KOPT-K1 (cell line): ENCODE measurements around the gene P2RX1.
"Not testable (repeated sequence)": the region's sequence is repeated elsewhere in the genome, so short reads cannot be mapped to it uniquely, and the experiment has no call there.

Experiments used
- H3K27ac ChIP-seq: fragments of 200-600 bp; sonication (generic); 2 replicates; pipeline ENCODE4 v1.5.1; 2016; ENCODE audit warnings: antibody characterized with exemption, mild to moderate bottlenecking, low read depth, low read length; ENCODE audit not compliant: poor library complexity, severe bottlenecking
- H3K36me3 ChIP-seq: fragments of 200-600 bp; sonication (generic); 2 replicates; pipeline ENCODE4 v1.5.1; 2017; ENCODE audit warnings: antibody characterized with exemption, mild to moderate bottlenecking, low read length, moderate library complexity; ENCODE audit not compliant: insufficient read depth
- H3K9me3 ChIP-seq: fragments of 200-600 bp; sonication (generic); 2 replicates; pipeline ENCODE4 v1.5.1; 2017; ENCODE audit warnings: antibody characterized with exemption, low read length, mild to moderate bottlenecking; ENCODE audit not compliant: insufficient read depth, poor library complexity, severe bottlenecking

The P2RX1 gene

DNA sequence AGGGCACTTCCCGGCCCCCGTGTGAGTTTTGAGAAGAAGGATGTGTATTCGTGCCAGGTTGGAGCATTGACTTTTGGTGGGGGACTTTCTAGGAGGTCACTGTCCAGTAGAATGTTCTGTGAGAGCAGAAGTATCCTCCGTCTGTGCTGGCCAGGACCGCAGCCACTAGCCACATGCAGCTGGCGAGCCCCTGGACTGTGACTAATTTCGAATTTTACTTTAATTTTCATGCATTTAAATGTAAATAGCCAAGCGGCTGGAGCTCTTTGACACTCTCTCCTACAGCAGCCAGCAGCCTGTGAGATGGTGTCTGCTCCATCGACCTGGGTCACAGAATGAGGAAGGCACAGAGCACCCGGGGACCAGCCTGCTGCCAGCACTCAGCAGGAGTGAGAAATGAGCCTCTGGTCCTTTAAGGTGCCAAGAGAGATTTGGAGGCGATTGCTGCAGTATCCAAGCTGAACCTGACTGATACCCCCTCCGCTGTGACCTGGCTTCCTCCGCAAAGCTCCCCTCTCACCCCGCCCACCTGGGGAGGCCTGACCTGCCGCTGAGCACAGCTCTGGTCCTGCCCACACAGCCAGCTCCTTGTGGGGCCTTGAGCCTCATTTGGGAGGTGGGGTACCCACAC is 40.2 kb upstream of the P2RX1 start:
- peaks cover 90% of the 10 kb centered on the region for H3K36me3 ChIP-seq
- no peaks in the 10 kb centered on the region for H3K9me3 ChIP-seq
- H3K27ac ChIP-seq: no peak overlapping the region

DNA sequence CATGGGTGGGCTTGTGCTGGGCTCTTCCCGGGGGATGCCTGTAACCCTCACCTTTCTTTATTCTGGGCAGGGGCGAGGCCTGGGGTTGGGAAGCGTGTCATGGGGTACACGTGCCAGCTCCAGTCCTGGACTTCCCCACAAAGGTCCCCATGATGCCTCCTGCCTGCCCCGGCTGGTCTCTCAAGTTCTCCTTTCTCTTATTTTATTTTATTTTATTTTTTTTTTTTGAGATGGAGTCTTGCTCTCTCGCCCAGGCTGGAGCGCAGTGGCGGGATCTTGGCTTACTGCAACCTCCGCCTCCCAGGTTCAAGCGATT is 39.4 kb upstream of the P2RX1 start:
- Histone ChIP-seq H3K9me3 (no peaks in the 10 kb centered on the region), H3K36me3 (peaks cover 92% of the 10 kb centered on the region), H3K27ac (no peak overlapping the region)

DNA sequence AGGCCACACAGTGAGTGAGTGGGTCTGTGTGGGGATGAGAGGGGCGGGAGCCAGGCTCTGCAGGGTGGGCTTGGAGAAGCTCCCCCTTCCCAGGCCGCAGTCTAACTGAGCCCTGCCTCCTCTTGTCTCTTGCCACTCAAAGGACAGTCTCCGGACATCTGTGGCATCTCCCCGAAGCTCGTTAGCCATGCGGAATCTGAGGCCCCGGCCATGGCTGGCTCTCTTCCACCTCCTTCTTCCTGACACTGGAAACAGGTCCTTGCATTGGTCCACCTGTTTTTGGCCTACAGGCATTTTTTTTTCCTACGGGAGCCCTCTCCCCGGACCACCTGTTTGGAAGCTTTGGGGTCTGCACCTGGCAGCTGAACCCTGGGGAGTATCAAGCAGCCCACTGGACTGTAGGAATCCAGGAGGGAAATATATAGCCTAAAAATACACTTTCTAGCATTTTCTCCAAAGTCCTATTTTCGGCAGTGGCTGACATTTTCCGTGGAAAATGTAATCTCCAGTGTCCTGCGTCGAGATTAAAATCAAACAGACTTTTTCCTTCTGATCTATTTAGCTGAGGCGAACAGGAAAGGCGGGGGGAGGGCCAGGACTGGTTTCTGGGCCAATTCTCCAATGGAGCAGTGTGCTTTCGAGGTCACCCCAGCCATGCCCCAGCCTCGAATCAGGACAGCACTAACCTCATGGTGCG is 38.9 kb upstream of the P2RX1 start:
- H3K27ac ChIP-seq: no peak overlapping the region
- peaks cover 92% of the 10 kb centered on the region for H3K36me3 ChIP-seq
- no peaks in the 10 kb centered on the region for H3K9me3 ChIP-seq

DNA sequence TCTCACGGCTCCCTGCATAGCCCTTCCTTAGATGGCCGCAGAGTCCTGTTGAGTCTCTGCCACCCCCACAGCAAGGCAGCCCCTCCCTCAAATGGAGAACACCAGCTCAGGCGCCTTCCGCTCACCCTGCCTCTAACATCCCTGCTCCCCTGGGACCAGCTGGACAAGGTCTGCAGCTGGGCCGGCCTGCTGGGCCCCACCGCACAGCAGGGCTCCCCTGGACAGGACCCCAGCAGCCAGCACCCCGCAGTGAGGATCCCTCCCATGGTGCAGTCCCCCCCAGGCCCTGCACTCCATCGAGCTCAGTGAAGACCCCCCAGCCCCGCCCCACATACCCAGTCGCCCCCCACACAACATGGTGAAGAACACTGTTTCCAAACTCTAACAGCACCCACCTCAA is 37.8 kb upstream of the P2RX1 start:
- Histone ChIP-seq H3K9me3 (no peaks in the 10 kb centered on the region), H3K27ac (no peak overlapping the region), H3K36me3 (peaks cover 91% of the 10 kb centered on the region)

DNA sequence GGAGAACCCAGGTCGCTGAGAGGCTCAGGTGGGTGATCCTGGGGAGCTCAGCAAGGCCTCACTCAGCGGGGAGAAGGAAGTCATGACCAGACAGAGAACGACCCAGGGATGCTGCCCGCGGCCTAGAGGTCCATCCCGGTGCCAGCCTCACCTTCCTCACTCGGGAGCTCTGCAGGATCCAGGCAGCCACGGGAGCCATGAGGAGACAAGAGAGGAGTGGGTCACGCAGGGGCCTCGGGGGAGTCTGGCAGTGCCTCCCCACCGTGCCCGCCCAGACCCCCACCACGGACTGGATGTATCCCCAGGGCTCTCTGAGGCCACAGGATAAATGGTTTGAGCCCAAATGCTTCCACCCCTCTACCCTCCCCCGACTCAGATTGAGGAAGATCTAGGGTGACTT is 37.3 kb upstream of the P2RX1 start:
- Histone ChIP-seq H3K9me3 (no peaks in the 10 kb centered on the region), H3K27ac (no peak overlapping the region), H3K36me3 (peaks cover 95% of the 10 kb centered on the region)

DNA sequence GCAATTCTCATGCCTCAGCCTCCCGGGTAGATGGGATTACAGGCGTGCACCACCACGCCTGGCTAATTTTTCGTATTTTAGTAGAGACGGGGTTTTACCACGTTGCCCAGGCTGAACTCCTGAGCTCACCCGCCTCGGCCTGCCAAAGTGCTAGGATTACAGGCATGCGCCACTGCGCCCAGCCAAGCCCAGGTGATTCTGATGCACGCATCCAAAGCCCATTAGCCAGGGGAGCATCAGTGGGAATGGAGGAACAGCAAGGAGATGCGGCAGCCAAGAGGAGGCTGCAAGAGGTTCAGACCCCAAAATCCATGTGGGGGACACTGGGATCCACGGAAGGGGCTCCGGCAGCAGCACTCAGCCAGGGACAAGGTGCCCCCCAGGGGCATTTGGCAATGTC is 35.9 kb upstream of the P2RX1 start:
- H3K9me3 ChIP-seq: no peaks in the 10 kb centered on the region
- no peak overlapping the region for H3K27ac ChIP-seq
- peaks cover 96% of the 10 kb centered on the region for H3K36me3 ChIP-seq

DNA sequence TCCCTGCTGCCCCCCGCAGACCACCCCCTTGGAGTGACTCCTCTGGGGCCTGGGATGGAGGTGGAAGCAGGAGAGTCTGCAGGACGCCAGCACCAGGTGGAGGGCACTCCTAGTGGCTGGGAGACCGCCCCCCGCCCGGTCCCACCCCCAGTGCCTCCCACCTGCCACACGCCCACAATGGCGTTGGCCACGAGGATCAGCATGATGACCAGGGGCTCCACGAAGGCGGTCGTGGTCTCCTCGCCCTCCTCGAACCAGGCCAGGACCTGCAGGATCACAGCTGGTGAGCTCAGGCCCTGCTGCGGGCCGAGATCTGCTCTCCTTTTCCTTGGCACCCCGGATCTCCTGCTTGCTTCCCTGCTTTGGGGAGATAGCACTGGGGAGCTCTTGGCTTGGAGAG is 35.2 kb upstream of the P2RX1 start:
- Histone ChIP-seq H3K9me3 (no peaks in the 10 kb centered on the region), H3K27ac (no peak overlapping the region), H3K36me3 (peaks cover 96% of the 10 kb centered on the region)

DNA sequence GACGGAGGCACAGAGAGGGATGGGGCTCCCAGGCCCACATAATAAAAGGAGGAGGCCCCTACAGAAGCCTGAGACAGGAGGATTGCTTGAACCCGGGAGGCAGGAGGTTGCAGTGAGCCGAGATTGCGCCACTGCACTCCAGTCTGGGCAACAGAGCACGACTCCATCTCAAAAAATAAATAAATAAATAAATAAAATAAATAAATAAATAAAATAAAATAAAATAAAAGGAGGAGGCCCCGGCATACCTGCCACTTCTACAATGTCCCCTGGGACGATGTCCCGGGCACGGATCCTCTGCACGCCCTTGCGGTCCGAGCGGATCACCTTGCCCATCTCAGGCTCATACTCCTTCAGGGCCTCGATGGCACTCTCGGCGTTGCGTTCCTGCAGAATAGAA is 34.7 kb upstream of the P2RX1 start:
- Histone ChIP-seq H3K9me3 (no peaks in the 10 kb centered on the region), H3K27ac (no peak overlapping the region), H3K36me3 (peaks cover 96% of the 10 kb centered on the region)

DNA sequence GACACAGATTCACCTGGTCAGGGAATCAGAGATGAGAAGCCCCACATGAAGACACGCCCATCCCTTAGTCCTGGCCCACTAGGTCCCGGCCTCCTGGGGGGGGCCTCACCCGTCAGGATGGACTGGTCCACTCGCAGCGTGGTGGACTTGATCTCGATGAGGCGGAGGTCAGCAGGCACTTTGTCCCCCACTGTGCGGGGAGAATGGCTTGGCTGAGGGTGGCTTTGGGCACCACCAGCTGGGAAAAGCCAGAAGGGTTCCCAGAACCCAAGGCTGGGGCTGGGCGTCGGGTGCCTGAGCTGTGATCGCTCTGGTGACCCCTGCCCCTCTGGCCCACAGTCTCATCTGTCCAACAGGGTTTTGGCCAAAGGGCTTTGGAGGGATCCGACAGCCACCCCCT is 34.3 kb upstream of the P2RX1 start:
- Histone ChIP-seq H3K36me3 (peaks cover 97% of the 10 kb centered on the region), H3K9me3 (no peaks in the 10 kb centered on the region), H3K27ac (no peak overlapping the region)

DNA sequence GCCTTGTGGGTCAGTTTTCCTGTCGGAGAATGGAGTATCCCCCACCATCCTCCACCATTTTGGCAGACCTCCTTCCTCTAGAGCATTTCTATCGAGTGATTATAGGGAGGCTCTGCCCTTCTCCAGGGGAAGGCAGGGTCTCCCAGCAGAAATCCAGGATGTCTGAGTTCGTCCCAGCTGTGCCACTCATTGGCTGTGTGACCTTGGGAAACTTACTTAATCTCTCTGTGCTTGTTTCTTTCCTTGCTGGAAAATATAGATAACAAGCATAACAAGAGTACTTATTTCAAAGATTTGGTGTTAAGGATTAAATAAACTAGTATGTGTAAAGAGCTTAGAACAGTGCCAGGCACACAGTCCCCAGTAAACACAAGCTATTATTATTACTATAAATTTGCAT is 33.2 kb upstream of the P2RX1 start:
- Histone ChIP-seq H3K27ac (no peak overlapping the region), H3K36me3 (peaks cover 98% of the 10 kb centered on the region), H3K9me3 (peaks cover 6% of the 10 kb centered on the region)

DNA sequence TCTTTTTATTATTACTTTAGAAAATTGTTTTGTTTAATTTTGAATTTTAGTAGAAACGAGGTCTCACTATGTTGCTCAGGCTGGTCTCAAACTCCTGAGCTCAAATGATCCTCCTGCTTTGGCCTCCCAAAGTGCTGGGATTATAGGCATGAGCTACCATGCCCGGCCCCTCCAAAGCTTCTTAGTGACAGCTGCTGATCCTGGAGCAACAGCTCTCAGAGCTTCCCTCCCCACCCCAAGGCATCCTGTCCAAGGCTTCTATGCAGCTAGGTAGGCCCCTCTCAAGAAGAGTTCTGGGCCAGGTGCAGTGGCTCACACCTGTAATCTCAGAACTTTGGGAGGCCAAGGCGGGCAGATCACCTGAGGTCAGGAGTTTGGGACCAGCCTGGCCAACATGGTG is 32.3 kb upstream of the P2RX1 start:
- H3K36me3 ChIP-seq: peaks cover 99% of the 10 kb centered on the region
- H3K9me3 ChIP-seq, H3K27ac ChIP-seq: not testable (repeated sequence)

DNA sequence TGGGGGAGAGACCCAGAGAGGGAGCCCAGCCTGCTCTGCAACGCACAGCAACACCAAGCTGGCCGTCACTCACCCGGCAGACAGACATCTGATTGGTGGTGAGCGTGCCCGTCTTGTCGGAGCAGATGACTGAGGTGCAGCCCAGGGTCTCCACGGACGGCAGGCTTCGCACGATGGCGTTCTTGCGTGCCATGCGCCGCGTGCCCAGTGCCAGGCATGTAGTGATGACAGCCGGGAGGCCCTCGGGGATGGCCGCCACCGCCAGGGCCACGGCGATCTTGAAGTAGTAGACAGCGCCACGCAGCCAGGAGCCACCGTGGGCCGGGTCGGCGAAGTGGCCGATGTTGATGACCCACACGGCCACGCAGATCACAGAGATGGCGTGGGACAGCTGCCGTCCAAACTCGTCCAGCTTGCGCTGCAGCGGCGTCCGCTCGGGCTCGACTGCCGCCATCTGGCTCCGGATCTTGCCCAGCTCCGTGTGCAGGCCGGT is 31.1 kb upstream of the P2RX1 start:
- H3K27ac ChIP-seq: no peak overlapping the region

DNA sequence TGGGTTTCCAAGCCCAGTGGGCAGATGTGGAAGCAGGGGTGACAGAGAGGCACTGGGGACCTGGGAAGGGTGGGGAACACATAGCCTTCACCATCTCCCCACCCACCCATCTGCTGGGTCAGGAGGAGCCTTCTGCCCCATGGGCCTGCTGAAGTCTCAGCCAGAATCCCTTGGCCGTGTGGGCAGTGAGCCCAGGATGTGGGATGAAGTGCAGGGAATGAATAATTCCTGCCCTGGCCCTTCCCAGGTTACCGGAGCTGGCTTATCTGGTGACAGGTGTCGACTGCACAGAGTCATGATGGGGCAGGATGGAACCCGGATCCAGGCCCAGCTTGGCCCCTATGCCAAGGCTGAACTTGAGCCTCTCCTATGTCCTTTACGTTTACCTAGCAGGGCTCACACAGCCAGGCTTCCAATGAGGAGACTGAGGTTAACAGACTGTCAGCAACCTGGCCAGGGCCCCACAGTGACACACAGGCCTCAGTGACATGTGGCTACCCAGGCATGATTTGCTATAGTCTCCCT is 30.5 kb upstream of the P2RX1 start:
- peaks cover 99% of the 10 kb centered on the region for H3K36me3 ChIP-seq
- no peak overlapping the region for H3K27ac ChIP-seq
- H3K9me3 ChIP-seq: peaks cover 6% of the 10 kb centered on the region

More for the DNA sequence above, 31.1 kb upstream of the P2RX1 start:
- H3K36me3 ChIP-seq: peaks cover 99% of the 10 kb centered on the region
- peaks cover 6% of the 10 kb centered on the region for H3K9me3 ChIP-seq

DNA sequence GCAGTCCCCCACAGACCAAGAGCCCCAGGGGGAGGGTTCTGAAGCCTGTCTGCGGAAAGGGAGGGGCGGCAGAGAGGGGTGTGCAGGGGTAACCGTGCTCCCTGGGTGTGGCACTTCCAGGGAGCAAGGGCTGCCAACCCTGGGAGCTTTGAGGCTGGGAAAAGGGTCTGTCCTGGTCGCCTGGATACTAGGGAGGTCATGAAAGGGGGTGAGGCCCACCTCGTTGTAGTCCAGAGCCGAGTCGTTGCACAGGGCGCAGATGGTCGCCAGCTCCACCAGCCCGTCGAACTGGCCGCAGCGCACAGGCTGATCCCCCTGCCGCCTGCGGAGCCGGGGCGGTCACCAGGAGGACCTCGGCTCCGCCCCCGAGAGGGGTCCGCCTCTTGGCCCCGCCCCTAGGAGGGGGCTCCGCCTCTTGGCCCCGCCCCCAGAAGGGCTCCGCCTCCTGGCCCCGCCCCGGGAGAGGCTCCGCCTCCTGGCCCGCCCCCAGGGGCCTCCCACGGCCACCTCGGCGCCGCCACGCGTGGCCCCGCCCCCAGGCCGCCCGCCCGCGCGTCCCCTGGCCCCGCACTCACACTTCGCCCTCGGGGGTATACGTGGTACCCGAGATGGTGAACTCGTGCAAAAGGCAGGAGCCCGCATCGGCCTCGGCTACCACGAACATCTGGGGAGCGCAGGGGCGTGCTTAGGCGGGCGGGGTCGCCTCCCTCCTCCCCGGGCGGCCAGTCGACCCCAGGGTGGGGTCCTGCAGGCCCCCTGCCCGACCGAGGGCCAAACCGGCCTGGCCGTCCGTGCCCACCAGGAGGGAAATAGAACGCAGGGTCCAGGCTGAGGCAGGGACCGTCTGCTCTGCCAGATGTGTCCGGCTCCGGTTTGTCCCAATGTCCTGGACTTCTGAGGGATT is 28.5 kb upstream of the P2RX1 start:
- H3K36me3 ChIP-seq: peaks cover 100% of the 10 kb centered on the region
- no peak overlapping the region for H3K27ac ChIP-seq
- H3K9me3 ChIP-seq: peaks cover 6% of the 10 kb centered on the region

DNA sequence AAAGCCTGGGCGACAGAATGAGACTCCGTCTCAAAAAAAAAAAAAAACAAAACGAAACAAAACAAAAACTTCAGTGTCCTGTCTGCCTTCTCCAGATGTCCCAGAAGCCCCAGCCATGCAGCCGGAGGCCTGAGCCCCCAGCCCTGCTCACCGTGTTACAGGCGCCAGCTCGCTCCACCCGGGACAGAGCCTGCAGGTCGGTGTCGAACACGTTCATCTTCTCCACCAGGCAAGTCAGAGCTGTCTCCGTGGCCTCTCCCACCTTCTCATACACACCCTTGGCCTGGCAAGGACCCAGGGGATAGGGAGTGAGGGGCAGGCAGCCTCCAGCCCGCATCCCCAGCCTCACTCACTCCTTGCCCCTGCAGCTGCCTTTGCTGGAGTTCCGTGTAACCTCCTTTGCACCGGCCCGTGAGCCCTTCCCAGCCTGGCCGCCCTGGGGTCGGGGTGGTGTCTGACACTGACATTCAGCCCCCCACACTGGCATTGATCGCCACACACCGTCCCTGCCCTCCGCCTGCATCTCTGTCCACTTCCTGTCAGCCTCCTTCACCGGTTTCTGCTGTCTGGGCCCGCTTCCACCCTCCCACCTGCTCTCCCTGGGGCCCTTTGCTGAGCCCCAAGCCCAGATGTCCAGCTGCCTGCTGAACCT is 27.1 kb upstream of the P2RX1 start:
- H3K36me3 ChIP-seq: peaks cover 100% of the 10 kb centered on the region
- no peak overlapping the region for H3K27ac ChIP-seq
- H3K9me3 ChIP-seq: peaks cover 6% of the 10 kb centered on the region
